SKM-1 treated with dmso at 0.1 percent for 144 hours (cell line): Measurements from ENCODE around the gene TSC22D4.
"Not testable (repeated sequence)": the region's sequence is repeated elsewhere in the genome, so short reads cannot be mapped to it uniquely, and the experiment has no call there.

Source experiments
- DNase-seq: peaks from one replicate; lab custom pipeline; 2025; ENCODE audit not compliant: unreplicated experiment; lab: John Stamatoyannopoulos, UW

The TSC22D4 gene

DNA sequence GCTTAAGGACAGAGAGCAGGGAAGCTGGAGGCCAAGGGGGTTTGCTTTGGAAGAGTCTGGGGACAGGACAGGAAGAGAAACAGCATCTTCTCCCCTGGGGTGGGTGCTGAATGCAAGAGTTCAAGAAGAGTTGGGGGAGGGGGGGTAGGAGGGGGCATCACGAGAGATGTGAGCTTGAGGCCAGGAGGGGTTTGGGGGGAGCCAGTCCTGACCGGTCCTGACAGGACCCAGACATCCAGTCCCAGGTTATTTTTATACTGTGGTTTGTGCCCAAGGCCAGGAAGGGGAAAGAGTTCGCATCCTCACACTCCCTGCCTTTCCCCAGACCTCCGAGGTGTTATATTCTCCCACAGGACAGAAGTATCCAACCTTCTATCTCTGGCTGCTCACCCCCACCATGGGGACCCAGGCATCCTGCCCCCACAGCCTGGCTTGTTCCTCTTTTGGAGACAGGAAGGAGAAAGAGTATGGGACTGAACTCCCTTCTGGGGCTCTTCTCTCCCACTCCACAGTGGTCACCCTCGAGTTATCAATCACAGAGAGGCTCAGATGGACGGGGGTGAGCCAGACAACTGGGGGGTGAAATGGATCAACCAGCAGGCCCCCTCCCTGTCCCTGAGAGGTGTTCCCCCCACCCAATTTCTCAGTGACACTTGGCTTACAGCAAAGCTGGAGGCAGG, 2.8 kb downstream of the TSC22D4 start:
- DNase-seq: no peak

DNA sequence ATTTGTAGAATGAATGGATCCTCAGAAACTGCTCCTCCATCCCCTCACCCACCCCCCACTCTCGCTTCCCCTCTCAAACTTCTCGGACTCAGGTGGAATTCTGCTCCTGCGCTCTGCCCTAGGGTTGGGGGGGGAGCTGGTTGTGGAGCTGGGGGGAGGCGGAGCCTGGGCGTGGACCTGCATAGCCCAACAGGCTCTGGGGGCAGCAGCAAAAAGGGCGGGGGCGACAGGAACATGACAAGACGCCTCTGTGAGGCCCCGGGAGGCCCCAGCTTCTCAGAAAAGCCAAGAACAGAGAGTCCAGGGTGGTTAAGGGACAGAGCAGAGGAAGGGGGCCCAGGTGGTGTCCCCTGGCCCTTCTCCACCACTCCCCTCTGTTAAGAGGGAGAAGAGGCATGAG, 3.5 kb downstream of the TSC22D4 start:
- DNase-seq: no peak

GRCh38 chr7:100472854-100473499, 6.0 kb downstream of the TSC22D4 start:
- DNase-seq: no peak

GRCh38 chr7:100472121-100472851, 6.7 kb downstream of the TSC22D4 start:
- DNase-seq: no peak

DNA sequence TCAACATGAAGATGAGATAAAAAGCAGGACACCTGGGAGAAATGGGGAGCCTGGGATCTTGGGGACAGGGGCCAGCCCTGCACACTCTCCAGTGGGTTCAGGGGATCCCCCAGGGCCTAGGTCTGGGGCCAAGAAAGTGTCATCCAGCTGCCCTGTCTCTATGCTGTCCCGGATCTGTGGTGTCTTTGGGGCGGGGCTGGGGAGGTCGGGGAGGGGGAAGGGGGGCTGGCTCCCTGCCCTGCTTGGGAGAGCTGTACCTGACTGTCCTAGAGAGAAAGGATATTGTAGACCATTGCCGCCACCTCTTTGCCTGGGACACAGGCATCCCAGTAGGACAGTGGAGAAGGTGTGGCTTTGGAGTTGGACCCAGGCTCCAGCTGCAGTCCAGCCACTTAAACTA, 8.0 kb downstream of the TSC22D4 start:
- no peak for DNase-seq

DNA sequence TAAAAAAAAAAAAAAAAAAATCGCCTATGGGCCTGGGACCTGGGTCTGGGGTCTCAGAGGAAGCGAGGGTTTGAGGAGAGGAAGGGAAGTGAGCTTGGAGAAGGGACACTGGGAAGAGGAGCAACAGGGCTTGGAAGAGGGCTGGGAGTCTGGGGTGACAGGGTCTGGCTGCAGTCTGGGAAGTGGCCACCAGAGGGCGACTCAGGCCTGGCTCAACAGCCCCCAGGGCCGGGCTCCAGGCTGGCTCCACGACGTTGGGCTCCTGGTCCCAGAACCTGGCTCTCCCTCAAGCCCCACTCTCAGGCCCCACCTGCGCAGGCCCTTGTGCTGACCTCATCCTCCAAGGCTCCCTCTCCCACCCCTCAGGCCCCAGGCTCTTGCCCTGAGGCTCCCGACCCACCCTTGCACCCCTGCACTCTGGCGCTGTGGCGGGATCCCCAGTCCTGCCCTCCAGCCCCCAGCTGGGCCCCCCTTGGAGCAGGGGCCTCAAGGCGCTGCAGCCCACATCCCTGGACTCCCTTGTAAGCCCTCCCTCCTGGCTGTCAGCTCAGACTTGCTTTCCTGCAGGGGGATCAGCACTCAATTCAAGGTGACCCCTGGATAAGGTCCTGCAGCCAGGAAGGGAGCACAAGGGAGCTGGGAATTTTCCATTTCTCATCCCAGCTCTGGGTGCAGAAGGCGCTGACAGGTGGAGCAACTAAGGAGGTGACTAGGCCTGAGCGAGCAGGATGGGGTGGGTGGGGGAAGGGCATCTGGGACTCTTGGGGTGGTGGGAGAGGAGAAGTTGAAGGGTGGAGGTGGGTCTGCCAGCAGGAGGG, 9.6 kb downstream of the TSC22D4 start:
- DNase-seq: peak; percentile 61

DNA sequence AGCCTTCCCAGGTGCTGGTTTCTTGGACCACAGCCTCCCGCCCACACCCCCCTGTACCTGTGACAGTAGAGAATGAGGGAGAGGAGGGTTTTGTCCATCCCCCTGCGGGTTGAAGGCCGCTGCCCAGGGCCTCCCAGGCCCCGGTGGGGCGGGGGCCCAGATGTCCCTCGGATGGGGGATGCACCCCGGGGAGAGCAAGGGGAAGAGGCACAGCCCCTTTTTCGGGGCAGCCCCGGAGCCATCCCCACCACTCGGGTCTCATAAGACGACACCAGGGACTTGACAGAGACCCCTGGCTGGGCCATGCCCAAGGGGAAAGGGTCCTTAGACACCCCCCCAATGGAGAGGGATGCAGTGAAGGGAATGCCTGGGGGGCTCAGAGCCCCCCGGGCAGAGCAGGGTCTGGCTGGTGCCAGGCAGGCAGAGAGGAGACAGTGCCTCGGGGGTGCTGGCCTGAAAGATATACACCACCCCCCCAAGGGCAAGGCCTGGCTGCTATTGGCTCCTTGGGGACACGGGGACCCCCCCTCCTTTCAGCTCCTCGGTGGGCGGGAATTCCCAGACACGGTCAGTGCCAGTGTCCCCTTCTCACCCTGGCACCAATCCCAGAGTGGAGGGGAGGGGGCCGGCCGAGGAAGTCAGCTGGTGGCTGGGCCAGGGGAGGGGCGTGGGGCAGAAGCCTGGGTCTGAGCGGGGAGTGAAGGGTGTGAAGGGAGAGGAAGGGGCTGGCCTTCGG, 11.2 kb downstream of the TSC22D4 start:
- DNase-seq: no peak

- no peak for DNase-seq
These were observed 12.1 kb downstream of the TSC22D4 start for GRCh38 chr7:100466653-100467605.

- DNase-seq: no peak
These were observed 13.2 kb downstream of the TSC22D4 start for GRCh38 chr7:100465702-100466311.

GRCh38 chr7:100465299-100465698, 13.7 kb downstream of the TSC22D4 start:
- no peak for DNase-seq

- no peak for DNase-seq
These were observed 14.2 kb downstream of the TSC22D4 start for GRCh38 chr7:100464791-100465190.

DNA sequence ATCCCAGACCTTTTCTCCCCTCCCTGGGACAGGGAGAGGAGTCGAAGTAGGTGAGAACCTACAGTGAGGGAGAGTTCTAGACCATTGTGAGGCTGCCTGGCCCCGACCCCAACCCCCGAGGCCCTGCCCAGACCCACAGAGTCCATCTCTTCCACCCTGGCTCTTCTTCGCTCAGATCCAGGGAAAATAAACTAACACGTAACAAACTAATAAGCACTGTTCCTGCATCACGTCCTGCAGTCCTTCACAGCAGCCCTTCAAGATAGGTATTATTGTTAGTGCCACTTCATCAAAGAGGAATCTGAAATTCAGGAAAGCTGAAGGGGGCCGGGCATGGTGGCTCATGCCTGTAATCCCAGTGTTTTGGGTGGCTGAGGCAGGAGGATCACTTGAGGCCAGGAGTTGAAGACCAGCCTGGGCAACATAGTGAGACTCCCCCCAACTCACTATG, 14.8 kb downstream of the TSC22D4 start, which contains the start of gene SPACDR:
SPACDR (minus strand) TSS at position 51 of the 451 bp plus-strand sequence. CDS start 235 bp downstream, outside the sequence.
- no peak for DNase-seq

- no peak for DNase-seq
These were observed 22.0 kb downstream of the TSC22D4 start for GRCh38 chr7:100457033-100457432.

DNA sequence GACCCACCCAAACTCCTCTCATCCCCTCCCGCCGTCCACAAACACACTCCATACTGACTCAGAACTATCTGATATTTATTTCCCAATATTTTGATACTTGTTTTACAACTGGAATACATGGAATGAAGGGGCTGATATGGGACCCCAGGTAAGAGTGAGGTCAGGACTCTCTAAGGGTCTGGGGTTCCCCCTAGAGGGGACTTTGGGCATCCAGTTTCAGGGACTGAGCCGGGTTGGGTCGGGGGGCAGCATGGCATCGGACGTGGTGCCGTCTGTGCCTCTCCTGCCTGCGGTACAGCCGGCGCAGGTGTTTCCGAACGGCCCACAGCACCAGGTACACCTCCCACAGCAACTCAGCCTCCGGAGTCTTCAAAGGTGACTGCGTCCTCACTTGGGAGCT, 22.5 kb downstream of the TSC22D4 start:
- no peak for DNase-seq

DNA sequence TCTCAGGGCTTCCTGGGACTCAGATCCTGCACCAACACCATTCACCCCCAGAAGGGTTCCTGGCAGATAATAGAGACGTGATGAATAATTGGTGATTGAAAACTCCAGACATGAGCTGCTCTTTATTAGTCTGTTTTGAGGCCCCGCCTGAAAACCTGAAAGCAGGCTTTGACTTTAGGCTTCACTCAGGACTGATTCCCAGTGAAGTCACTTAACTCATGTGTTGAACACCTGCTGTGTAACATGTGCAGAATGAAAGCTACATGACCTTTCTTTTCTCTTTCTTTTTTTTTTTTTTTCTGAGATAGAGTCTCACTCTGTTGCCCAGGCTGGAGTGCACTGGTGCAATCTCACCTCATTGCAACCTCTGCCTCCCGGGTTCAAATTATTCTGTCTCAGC, 23.8 kb downstream of the TSC22D4 start:
- no peak for DNase-seq

- not testable (repeated sequence) for DNase-seq
These were observed 25.2 kb downstream of the TSC22D4 start for GRCh38 chr7:100453854-100454253.

- no peak for DNase-seq
These were observed 26.5 kb downstream of the TSC22D4 start for GRCh38 chr7:100452513-100452912.

DNA sequence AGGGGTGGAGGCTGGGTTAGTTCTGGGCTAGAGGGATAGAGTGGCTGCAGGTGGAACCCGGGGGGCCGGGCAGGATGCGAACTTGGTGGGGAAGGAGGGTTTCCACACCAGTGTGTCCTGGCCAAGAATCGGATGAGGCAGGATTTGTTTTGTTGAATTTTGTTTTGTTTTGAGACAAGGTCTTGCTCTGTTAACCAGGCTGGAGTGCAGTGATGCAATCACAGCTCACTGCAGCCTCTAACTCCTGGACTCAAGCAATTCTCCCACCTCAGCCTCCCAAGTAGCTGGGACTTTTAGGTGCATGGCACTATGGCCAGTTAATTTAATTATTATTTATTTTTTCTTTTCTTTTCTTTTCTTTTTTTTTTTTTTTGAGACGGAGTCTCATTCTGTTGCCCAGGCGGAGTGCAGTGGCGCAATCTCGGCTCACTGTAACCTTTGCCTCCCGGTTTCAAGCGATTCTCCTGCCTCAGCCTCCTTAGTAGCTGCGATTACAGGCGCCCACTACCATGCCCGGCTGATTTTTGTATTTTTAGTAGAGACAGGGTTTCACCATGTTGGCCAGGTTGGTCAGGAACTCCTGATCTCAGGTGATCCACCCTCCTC, 29.7 kb downstream of the TSC22D4 start:
- no peak for DNase-seq
